ENCODE data around the gene REEP1. TPM values are rescaled to one million over a fixed set of nuclear protein-coding genes. Genes with fewer than 3 reads are reported as not detected.

The REEP1 gene
- total RNA-seq, 2 experiments from 2014 or later = not detected

GRCh38 chr2:86338778-86339295 is 1.4 kb upstream of the REEP1 start:
- H3K36me3 Mint-ChIP-seq (ENCODE audit: low read depth) = no peaks in the 10 kb centered on the region
- CTCF ChIA-PET = interaction anchor here (1.4 kb wide), 1 partner anchor 30 kb away, joined by 3 read pairs; no protein-coding TSS in a partner anchor
- H3K27me3 Mint-ChIP-seq = peaks cover 78% of the 10 kb centered on the region
- no peak overlapping the region for H3K4me3 Mint-ChIP-seq
- peaks cover 14% of the 10 kb centered on the region for H3K4me1 Mint-ChIP-seq
- H3K9me3 Mint-ChIP-seq = peaks cover 6% of the 10 kb centered on the region
- no peak overlapping the region for H3K27ac Mint-ChIP-seq
- POLR2A ChIA-PET = no interaction called here
- DNase-seq = no peak

- peaks cover 75% of the 10 kb centered on the region for H3K27me3 Mint-ChIP-seq
- ChIA-PET CTCF (interaction anchor here (0.6 kb wide), 1 partner anchor 362 kb away, joined by 3 read pairs; no protein-coding TSS in a partner anchor), POLR2A (no interaction called here)
- DNase-seq = no peak
- no peaks in the 10 kb centered on the region for H3K36me3 Mint-ChIP-seq (ENCODE audit: low read depth)
- H3K4me3 Mint-ChIP-seq = peak overlapping the region; percentile 59
- peaks cover 14% of the 10 kb centered on the region for H3K4me1 Mint-ChIP-seq
- H3K9me3 Mint-ChIP-seq = peaks cover 6% of the 10 kb centered on the region
- H3K27ac Mint-ChIP-seq = no peak overlapping the region
These were observed 667 bp downstream of the REEP1 start for GRCh38 chr2:86336675-86337243.

- H3K27ac Mint-ChIP-seq = no peak overlapping the region
- POLR2A ChIA-PET = no interaction called here
- H3K4me3 Mint-ChIP-seq = peak overlapping the region; percentile 59
- H3K9me3 Mint-ChIP-seq = peaks cover 2% of the 10 kb centered on the region
- DNase-seq = no peak
- H3K36me3 Mint-ChIP-seq (ENCODE audit: low read depth) = no peaks in the 10 kb centered on the region
- H3K4me1 Mint-ChIP-seq = peaks cover 14% of the 10 kb centered on the region
- peaks cover 68% of the 10 kb centered on the region for H3K27me3 Mint-ChIP-seq
- CTCF ChIA-PET = no interaction called here
These were observed 1.4 kb downstream of the REEP1 start for GRCh38 chr2:86335865-86336674.

- ChIA-PET CTCF (interaction anchor here (1.4 kb wide), 1 partner anchor 10 kb away, joined by 3 read pairs; no protein-coding TSS in a partner anchor), POLR2A (no interaction called here)
- peaks cover 42% of the 10 kb centered on the region for H3K27me3 Mint-ChIP-seq
These were observed 4.0 kb downstream of the REEP1 start for GRCh38 chr2:86333378-86333777.

GRCh38 chr2:86332654-86333053 is 4.8 kb downstream of the REEP1 start:
- Mint-ChIP-seq H3K9me3 (no peaks in the 10 kb centered on the region), H3K36me3 (ENCODE audit: low read depth) (no peaks in the 10 kb centered on the region), H3K27me3 (peaks cover 36% of the 10 kb centered on the region), H3K27ac (no peak overlapping the region), H3K4me1 (peaks cover 9% of the 10 kb centered on the region), H3K4me3 (no peak overlapping the region)
- POLR2A ChIA-PET = interaction anchor here (0.9 kb wide), 1 partner anchor 108 kb away, joined by 3 read pairs; the partner anchor contains the start of gene KDM3A
- CTCF ChIA-PET = interaction anchor here (1.4 kb wide), 1 partner anchor 10 kb away, joined by 3 read pairs; no protein-coding TSS in a partner anchor
- no peak for DNase-seq

More at GRCh38 chr2:86333378-86333777, 4.0 kb downstream of the REEP1 start:
- DNase-seq = no peak
- H3K36me3 Mint-ChIP-seq (ENCODE audit: low read depth) = no peaks in the 10 kb centered on the region
- peaks cover 14% of the 10 kb centered on the region for H3K4me1 Mint-ChIP-seq
- H3K9me3 Mint-ChIP-seq = no peaks in the 10 kb centered on the region
- no peak overlapping the region for H3K4me3 Mint-ChIP-seq
- H3K27ac Mint-ChIP-seq = no peak overlapping the region

GRCh38 chr2:86331384-86331783 is 6.0 kb downstream of the REEP1 start:
- Mint-ChIP-seq H3K27ac (no peak overlapping the region), H3K36me3 (ENCODE audit: low read depth) (no peaks in the 10 kb centered on the region), H3K4me1 (peaks cover 3% of the 10 kb centered on the region), H3K27me3 (peaks cover 32% of the 10 kb centered on the region), H3K4me3 (no peak overlapping the region), H3K9me3 (no peaks in the 10 kb centered on the region)
- POLR2A ChIA-PET = no interaction called here
- no peak for DNase-seq
- CTCF ChIA-PET = no interaction called here

GRCh38 chr2:86330001-86330400 is 7.4 kb downstream of the REEP1 start:
- ChIA-PET POLR2A (no interaction called here), CTCF (no interaction called here)
- Mint-ChIP-seq H3K36me3 (ENCODE audit: low read depth) (no peaks in the 10 kb centered on the region), H3K27ac (no peak overlapping the region), H3K9me3 (no peaks in the 10 kb centered on the region), H3K27me3 (peaks cover 23% of the 10 kb centered on the region), H3K4me1 (no peaks in the 10 kb centered on the region), H3K4me3 (no peak overlapping the region)
- DNase-seq = no peak

- POLR2A ChIA-PET = no interaction called here
- Mint-ChIP-seq H3K36me3 (ENCODE audit: low read depth) (no peaks in the 10 kb centered on the region), H3K4me3 (no peak overlapping the region), H3K27me3 (peaks cover 12% of the 10 kb centered on the region), H3K9me3 (no peaks in the 10 kb centered on the region), H3K4me1 (peaks cover 10% of the 10 kb centered on the region), H3K27ac (no peak overlapping the region)
- CTCF ChIA-PET = interaction anchor here (1.0 kb wide), 1 partner anchor 10 kb away, joined by 3 read pairs; no protein-coding TSS in a partner anchor
- no peak for DNase-seq
These were observed 14.0 kb downstream of the REEP1 start for GRCh38 chr2:86323273-86324021.

GRCh38 chr2:86319700-86320580 is 17.5 kb downstream of the REEP1 start:
- H3K27me3 Mint-ChIP-seq = peaks cover 10% of the 10 kb centered on the region
- CTCF ChIA-PET = no interaction called here

GRCh38 chr2:86315084-86315483 is 22.3 kb downstream of the REEP1 start:
- CTCF ChIA-PET = no interaction called here
- H3K4me1 Mint-ChIP-seq = peaks cover 7% of the 10 kb centered on the region
- H3K27me3 Mint-ChIP-seq = peaks cover 10% of the 10 kb centered on the region

More at GRCh38 chr2:86319700-86320580, 17.5 kb downstream of the REEP1 start:
- Mint-ChIP-seq H3K4me1 (peaks cover 10% of the 10 kb centered on the region), H3K9me3 (no peaks in the 10 kb centered on the region), H3K36me3 (ENCODE audit: low read depth) (no peaks in the 10 kb centered on the region), H3K27ac (peak overlapping the region; percentile 50), H3K4me3 (no peak overlapping the region)
- DNase-seq = no peak
- POLR2A ChIA-PET = interaction anchor here (1.4 kb wide), 1 partner anchor 122 kb away, joined by 4 read pairs; no protein-coding TSS in a partner anchor

GRCh38 chr2:86314125-86314524 is 23.3 kb downstream of the REEP1 start:
- ChIA-PET POLR2A (no interaction called here), CTCF (no interaction called here)
- peaks cover 10% of the 10 kb centered on the region for H3K27me3 Mint-ChIP-seq
- no peak overlapping the region for H3K27ac Mint-ChIP-seq
- no peak for DNase-seq
- no peaks in the 10 kb centered on the region for H3K36me3 Mint-ChIP-seq (ENCODE audit: low read depth)
- H3K9me3 Mint-ChIP-seq = no peaks in the 10 kb centered on the region
- no peak overlapping the region for H3K4me3 Mint-ChIP-seq
- no peaks in the 10 kb centered on the region for H3K4me1 Mint-ChIP-seq

More at GRCh38 chr2:86315084-86315483, 22.3 kb downstream of the REEP1 start:
- POLR2A ChIA-PET = no interaction called here
- H3K36me3 Mint-ChIP-seq (ENCODE audit: low read depth) = no peaks in the 10 kb centered on the region
- no peak overlapping the region for H3K4me3 Mint-ChIP-seq
- H3K9me3 Mint-ChIP-seq = no peaks in the 10 kb centered on the region
- H3K27ac Mint-ChIP-seq = no peak overlapping the region
- DNase-seq = no peak

- ChIA-PET POLR2A (no interaction called here), CTCF (interaction anchor here (1.5 kb wide), 1 partner anchor 92 kb away, joined by 3 read pairs; no protein-coding TSS in a partner anchor)
These were observed 24.1 kb downstream of the REEP1 start for GRCh38 chr2:86313341-86313740.

More at GRCh38 chr2:86313341-86313740, 24.1 kb downstream of the REEP1 start:
- no peak overlapping the region for H3K4me3 Mint-ChIP-seq
- H3K9me3 Mint-ChIP-seq = no peaks in the 10 kb centered on the region
- no peak for DNase-seq
- no peak overlapping the region for H3K27ac Mint-ChIP-seq
- no peaks in the 10 kb centered on the region for H3K36me3 Mint-ChIP-seq (ENCODE audit: low read depth)
- H3K4me1 Mint-ChIP-seq = no peaks in the 10 kb centered on the region
- H3K27me3 Mint-ChIP-seq = peaks cover 10% of the 10 kb centered on the region
